ENCODE results near the gene NOX5.

NOX5 gene

GRCh38 chr15:69085325-69086081 lies 71.0 kb downstream of the NOX5 start:
- DNase-seq = no peak

- no peak for DNase-seq
These were observed 72.1 kb downstream of the NOX5 start for GRCh38 chr15:69086427-69087204.

GRCh38 chr15:69087366-69087976 lies 73.0 kb downstream of the NOX5 start:
- no peak for DNase-seq

- DNase-seq = no peak
These were observed 73.9 kb downstream of the NOX5 start for GRCh38 chr15:69088300-69088965.

GRCh38 chr15:69089258-69089657 lies 74.8 kb downstream of the NOX5 start:
- DNase-seq = no peak

GRCh38 chr15:69090197-69090948 lies 75.9 kb downstream of the NOX5 start:
- no peak for DNase-seq

GRCh38 chr15:69091654-69092053 lies 77.2 kb downstream of the NOX5 start:
- DNase-seq = no peak

- no peak for DNase-seq
These were observed 77.7 kb downstream of the NOX5 start for GRCh38 chr15:69092159-69092558.

- DNase-seq = no peak
These were observed 78.6 kb downstream of the NOX5 start for GRCh38 chr15:69093127-69093526.

GRCh38 chr15:69093614-69094013 lies 79.1 kb downstream of the NOX5 start:
- no peak for DNase-seq

- DNase-seq = no peak
These were observed 79.8 kb downstream of the NOX5 start for GRCh38 chr15:69094124-69094921.

GRCh38 chr15:69095274-69095673 lies 80.8 kb downstream of the NOX5 start:
- no peak for DNase-seq

- DNase-seq = no peak
These were observed 81.7 kb downstream of the NOX5 start for GRCh38 chr15:69096196-69096595.

GRCh38 chr15:69096626-69097025 lies 82.1 kb downstream of the NOX5 start:
- DNase-seq = no peak

GRCh38 chr15:69098771-69099170 lies 84.3 kb downstream of the NOX5 start:
- no peak for DNase-seq

GRCh38 chr15:69099941-69100340 lies 85.4 kb downstream of the NOX5 start:
- no peak for DNase-seq

GRCh38 chr15:69100821-69101220 lies 86.3 kb downstream of the NOX5 start:
- no peak for DNase-seq

- DNase-seq = no peak
These were observed 89.7 kb downstream of the NOX5 start for GRCh38 chr15:69104050-69104750.

GRCh38 chr15:69105451-69105985 lies 91.0 kb downstream of the NOX5 start:
- DNase-seq = no peak

- no peak for DNase-seq
These were observed 92.6 kb downstream of the NOX5 start for GRCh38 chr15:69107025-69107620.

Measured in activated CD4-positive, alpha-beta T cell treated with anti-CD3 and anti-CD28 coated beads, Interleukin-2, amount 50 U/mL, for 48 hours (primary cell).